ENCODE measurements around the gene DNAJC11.

GRCh38 chr1:6603915-6604558 is 97.6 kb downstream of the DNAJC11 start:
- TF ChIP-seq CTCF (IDR thresholded peaks at IDR 0.05; ENCODE audit: borderline replicate concordance, extremely low read depth, low read length, poor library complexity, severe bottlenecking), result no peak
- no peak for TF ChIP-seq EZH2 (IDR thresholded peaks at IDR 0.05; ENCODE audit: borderline replicate concordance, low read depth, low read length, severe bottlenecking)
